Measurements from ENCODE around the gene INSR. TPM values are rescaled to one million over a fixed set of nuclear protein-coding genes. Genes with fewer than 3 reads are reported as not detected.

The INSR gene
- total and polyA plus RNA-seq, 2 donors (not counting 3 experiments of a cell fraction or from before 2014, with no cell fraction given): 4.9 to 19.5 TPM

- no TSS peak for BruUV-seq (replicated peaks)
- Histone ChIP-seq H3K4me2 (ENCODE audit: insufficient read depth, low read length) (no peak overlapping the region), H3K27ac (ENCODE audit: insufficient read depth, low read depth, low read length) (no peak overlapping the region), H3K9ac (replicated peaks; ENCODE audit: extremely low read depth, insufficient read depth, low read length) (no peak overlapping the region), H3K36me3 (ENCODE audit: control insufficient read depth in 2 of 2, extremely low read depth in 1 of 2, insufficient read depth in 2 of 2, low read length in 2 of 2) (no peaks in the 10 kb centered on the region), H3K9me1 (replicated peaks; ENCODE audit: control insufficient read depth, extremely low read depth, insufficient read depth, low read length) (no peaks in the 10 kb centered on the region), H3K27me3 (ENCODE audit: control insufficient read depth in 2 of 2, insufficient read depth in 2 of 2, low read length in 2 of 2) (no peaks in the 10 kb centered on the region), H3K4me1 (ENCODE audit: control insufficient read depth, extremely low read depth, insufficient read depth, low read length) (peaks cover 4% of the 10 kb centered on the region), H3K9me3 (replicated peaks; ENCODE audit: control insufficient read depth, insufficient read depth, low read length) (no peaks in the 10 kb centered on the region), H2AFZ (ENCODE audit: low read depth, low read length) (no peak overlapping the region), H3K79me2 (ENCODE audit: control insufficient read depth, insufficient read depth, low read length) (no peaks in the 10 kb centered on the region), H4K20me1 (replicated peaks; ENCODE audit: control insufficient read depth, extremely low read depth, insufficient read depth, low read length) (no peaks in the 10 kb centered on the region), H3K4me3 (replicated peaks in 1 of 3; ENCODE audit: insufficient read depth in 1 of 3, low read depth in 1 of 3, low read length in 3 of 3) (no peak overlapping the region)
- POLR2A ChIA-PET: no interaction called here
- DNase-seq (ENCODE audit: low read depth, low spot score): no peak
- CTCF ChIA-PET: no interaction called here
- no peak for FAIRE-seq
- intact Hi-C loops (cut with micrococcal nuclease): no loop called here
- TF ChIP-seq EZH2 (IDR thresholded peaks at IDR 0.05; ENCODE audit: borderline replicate concordance, low read depth, low read length, severe bottlenecking): no peak
- TF ChIP-seq MYC (IDR thresholded peaks at IDR 0.05; ENCODE audit: low read depth, low read length): no peak
- TF ChIP-seq POLR2A (IDR thresholded peaks at IDR 0.05; ENCODE audit: low read depth, low read length): no peak
- TF ChIP-seq POLR2AphosphoS5 (IDR thresholded peaks at IDR 0.05; ENCODE audit: insufficient read depth, low read depth, low read length): no peak
- TF ChIP-seq FOS (IDR thresholded peaks at IDR 0.05; ENCODE audit: borderline replicate concordance, insufficient read depth, low read length): no peak
- no peak for TF ChIP-seq GATA2 (IDR thresholded peaks at IDR 0.05; ENCODE audit: insufficient read depth, insufficient read length, low read depth, low read length)
- TF ChIP-seq JUN (IDR thresholded peaks at IDR 0.05; ENCODE audit: borderline replicate concordance, insufficient read depth, insufficient read length, low read depth): no peak
- no peak for TF ChIP-seq MAX (IDR thresholded peaks at IDR 0.05; ENCODE audit: insufficient read depth, insufficient read length)
- TF ChIP-seq CTCF (IDR thresholded peaks at IDR 0.05; ENCODE audit: extremely low read depth in 1 of 2, insufficient read depth in 1 of 2, low read depth in 1 of 2, low read length in 2 of 2): no peak
- dilution Hi-C loops (cut with MboI; ENCODE audit: extremely low pct_ligation_motif_present, low sequenced_read_pairs): no loop called here
These were observed 34.1 kb downstream of the INSR start for GRCh38 chr19:7260161-7260560.

All from endothelial cell of umbilical vein (primary cell).